GM23338 (cell line): Measurements from ENCODE around the gene BCORL1. TPM values are rescaled to one million over a fixed set of nuclear protein-coding genes. Genes with fewer than 3 reads are reported as not detected.

Experiments
- ATAC-seq: fragments of 200-7000 bp; cut with Tn5 transposase; 3 replicates; pipeline ENCODE4 v1.9.1; 2020
- DNase-seq: peaks from one replicate; pipeline ENCODE4 v3.0.0-alpha.2; 2015; ENCODE audit warnings: low spot score
- H2AFZ ChIP-seq: fragments of 200-600 bp; sonication (generic); 2 replicates; pipeline ENCODE4 v1.8.0; 2016; ENCODE audit warnings: antibody characterized with exemption, mild to moderate bottlenecking, moderate library complexity
- H3F3A ChIP-seq: fragments of 200-600 bp; sonication (generic); replicated peaks from 2 replicates; pipeline ENCODE4 v1.8.0; 2017; ENCODE audit warnings: antibody characterized with exemption, mixed run types, low read depth
- H3K27ac ChIP-seq: fragments of 200-600 bp; sonication (generic); 2 replicates; pipeline ENCODE4 v1.6.1; 2016; ENCODE audit warnings: low read depth
- H3K27me3 ChIP-seq: fragments of 200-600 bp; sonication (generic); 2 replicates; pipeline ENCODE4 v1.8.0; 2016; ENCODE audit warnings: mild to moderate bottlenecking, mixed run types, moderate library complexity; ENCODE audit not compliant: insufficient read depth
- H3K36me3 ChIP-seq: fragments of 200-600 bp; sonication (generic); 2 replicates; pipeline ENCODE4 v1.8.0; 2016; ENCODE audit warnings: mild to moderate bottlenecking; ENCODE audit not compliant: insufficient read depth
- H3K4me1 ChIP-seq: fragments of 200-600 bp; sonication (generic); 2 replicates; pipeline ENCODE4 v1.8.0; 2016; ENCODE audit warnings: mild to moderate bottlenecking, moderate library complexity; ENCODE audit not compliant: insufficient read depth
- H3K4me2 ChIP-seq: fragments of 200-600 bp; sonication (generic); 2 replicates; pipeline ENCODE4 v1.7.1; 2017; ENCODE audit warnings: mixed run types
- H3K4me3 ChIP-seq: fragments of 200-600 bp; sonication (generic); 2 replicates; pipeline ENCODE4 v1.6.1; 2016; ENCODE audit warnings: mixed run types
- H3K79me2 ChIP-seq: fragments of 200-600 bp; sonication (generic); replicated peaks from 2 replicates; pipeline ENCODE4 v1.8.0; 2017; ENCODE audit warnings: mild to moderate bottlenecking; ENCODE audit not compliant: insufficient read depth
- H3K9me2 ChIP-seq: fragments of 200-600 bp; sonication (generic); 2 replicates; pipeline ENCODE4 v1.8.0; 2017; ENCODE audit not compliant: insufficient read depth
- H4K20me1 ChIP-seq: fragments of 200-600 bp; sonication (generic); replicated peaks from 2 replicates; pipeline ENCODE4 v1.8.0; 2017; ENCODE audit warnings: mild to moderate bottlenecking; ENCODE audit not compliant: insufficient read depth
- H3K27ac Mint-ChIP-seq: 2 replicates; pipeline ENCODE4 v1.8.0; 2020; ENCODE audit warnings: inconsistent platforms, mild to moderate bottlenecking, moderate library complexity, mixed read lengths
- H3K27me3 Mint-ChIP-seq: 3 replicates; pipeline ENCODE4 v1.8.0; 2022; ENCODE audit warnings: low read depth, mild to moderate bottlenecking, moderate library complexity, mixed read lengths, inconsistent platforms; ENCODE audit not compliant: insufficient read depth, poor library complexity
- H3K36me3 Mint-ChIP-seq: 3 replicates; pipeline ENCODE4 v1.8.0; 2021; ENCODE audit warnings: low read depth, mild to moderate bottlenecking, inconsistent platforms, moderate library complexity, mixed read lengths
- H3K4me1 Mint-ChIP-seq: 3 replicates; pipeline ENCODE4 v1.8.0; 2020; ENCODE audit warnings: mild to moderate bottlenecking, inconsistent platforms, mixed read lengths
- H3K4me3 Mint-ChIP-seq: 3 replicates; pipeline ENCODE4 v1.8.0; 2021; ENCODE audit warnings: moderate library complexity, mild to moderate bottlenecking, inconsistent platforms, mixed read lengths
- H3K9me3 Mint-ChIP-seq: 3 replicates; pipeline ENCODE4 v1.8.0; 2020; ENCODE audit warnings: moderate library complexity, mild to moderate bottlenecking, inconsistent platforms, mixed read lengths
- NANOG ChIP-seq: IDR thresholded peaks from 2 replicates; pipeline ENCODE4 v1.6.1; 2016; ENCODE audit warnings: antibody characterized with exemption, borderline replicate concordance
- POLR2AphosphoS5 ChIP-seq: IDR thresholded peaks from 2 replicates; pipeline ENCODE4 v1.6.1; 2016; ENCODE audit warnings: antibody characterized with exemption, low read depth
- STAT1 ChIP-seq: IDR thresholded peaks from one replicate; pipeline ENCODE4 v1.6.1; 2016; ENCODE audit warnings: antibody characterized with exemption; ENCODE audit not compliant: unreplicated experiment
- ZNF114 ChIP-seq: fragments of 250-450 bp; sonication (Bioruptor Pico); IDR thresholded peaks from 2 replicates; pipeline ENCODE4 v1.5.0; 2020; ENCODE audit warnings: mild to moderate bottlenecking, moderate library complexity
- ZNF331 ChIP-seq: fragments of 250-450 bp; sonication (Bioruptor Pico); IDR thresholded peaks from 2 replicates; pipeline ENCODE4 v1.5.0; 2020; ENCODE audit warnings: low read depth, mild to moderate bottlenecking, moderate library complexity
- polyA plus RNA-seq: library from polyadenylated mRNA; unstranded; fragments of >200 nt; fragmentation: Nextera tagmentation; extraction: Ambion mirVana; gene quantifications from 2 replicates; pipeline ENCODE4 v1.2.1, GENCODE V29; 2016
- total RNA-seq: library from RNA; depleted of rRNA; stranded (reverse); fragments of >200 nt; shearing (Covaris generic); gene quantifications from 2 replicates; pipeline ENCODE4 v1.2.3, GENCODE V29; 2014
- TF ChIP-seq, protein P1 (sequence below), 2 experiments: fragments of 200-600 bp in 1 of 2; sonication (generic) in 1 of 2; conservative IDR thresholded peaks; 2 replicates each; pipeline versions ENCODE4 v1.5.1 to v1.6.1; 2016 to 2017; ENCODE audit warnings: antibody characterized with exemption in 2 of 2, low read depth in 2 of 2, mild to moderate bottlenecking in 2 of 2, moderate library complexity in 1 of 2
- TF ChIP-seq, protein P2 (sequence below): IDR thresholded peaks from 2 replicates; pipeline ENCODE4 v1.6.1; 2016; ENCODE audit warnings: antibody characterized with exemption
- TF ChIP-seq, protein P3 (sequence below): fragments of 250-450 bp; sonication (Bioruptor Pico); IDR thresholded peaks from 2 replicates; pipeline ENCODE4 v1.5.0; 2020; ENCODE audit warnings: mild to moderate bottlenecking, moderate library complexity

BCORL1 gene
- total and polyA plus RNA-seq, 2 experiments from 2014 or later, result 2.6 to 2.7 TPM

- Histone ChIP-seq H3F3A (no peaks in the 10 kb centered on the region), H3K4me1 (peaks cover 9% of the 10 kb centered on the region; the same call in 1 of the 2 replicates), H3K4me2 (0 out of 2 replicates have a peak overlapping the region, but pooled peaks have one; percentile 43), H3K27ac (no peak overlapping the region), H3K36me3 (no peaks in the 10 kb centered on the region), H3K27me3 (peaks cover 25% of the 10 kb centered on the region), H4K20me1 (no peaks in the 10 kb centered on the region), H3K79me2 (no peaks in the 10 kb centered on the region), H3K9me2 (no peaks in the 10 kb centered on the region), H3K4me3 (no peak overlapping the region), H2AFZ (no peak overlapping the region)
- no peak for TF ChIP-seq POLR2AphosphoS5
- no peak for TF ChIP-seq ZNF331 (CRISPR knock-in tag)
- Mint-ChIP-seq H3K27me3 (peaks cover 30% of the 10 kb centered on the region), H3K9me3 (no peaks in the 10 kb centered on the region), H3K4me3 (peak overlapping the region; percentile 42; the same call in 2 of the 3 replicates), H3K27ac (no peak overlapping the region), H3K4me1 (peaks cover 16% of the 10 kb centered on the region), H3K36me3 (no peaks in the 10 kb centered on the region)
- DNase-seq (peak; percentile 51), ATAC-seq (peak; percentile 14)
Observed at GRCh38 chrX:130055899-130056298, 73.5 kb downstream of the BCORL1 start.

GRCh38 chrX:130057209-130057608 is 74.8 kb downstream of the BCORL1 start:
- H3K4me3 Mint-ChIP-seq, result no peak overlapping the region
- peaks cover 37% of the 10 kb centered on the region for H3K27me3 ChIP-seq
- H3K27ac Mint-ChIP-seq, result no peak overlapping the region
- no peak overlapping the region for H2AFZ ChIP-seq
- DNase-seq (peak; percentile 36), ATAC-seq (no peak)
- no peak overlapping the region for H3K4me3 ChIP-seq
- no peaks in the 10 kb centered on the region; the same call in 2 of the 3 replicates for H3K9me3 Mint-ChIP-seq
- no peaks in the 10 kb centered on the region for H3F3A ChIP-seq
- H3K79me2 ChIP-seq, result no peaks in the 10 kb centered on the region
- no peaks in the 10 kb centered on the region for H3K9me2 ChIP-seq
- no peak overlapping the region for H3K27ac ChIP-seq
- H3K36me3 ChIP-seq, result no peaks in the 10 kb centered on the region
- TF ChIP-seq, protein P1, sequence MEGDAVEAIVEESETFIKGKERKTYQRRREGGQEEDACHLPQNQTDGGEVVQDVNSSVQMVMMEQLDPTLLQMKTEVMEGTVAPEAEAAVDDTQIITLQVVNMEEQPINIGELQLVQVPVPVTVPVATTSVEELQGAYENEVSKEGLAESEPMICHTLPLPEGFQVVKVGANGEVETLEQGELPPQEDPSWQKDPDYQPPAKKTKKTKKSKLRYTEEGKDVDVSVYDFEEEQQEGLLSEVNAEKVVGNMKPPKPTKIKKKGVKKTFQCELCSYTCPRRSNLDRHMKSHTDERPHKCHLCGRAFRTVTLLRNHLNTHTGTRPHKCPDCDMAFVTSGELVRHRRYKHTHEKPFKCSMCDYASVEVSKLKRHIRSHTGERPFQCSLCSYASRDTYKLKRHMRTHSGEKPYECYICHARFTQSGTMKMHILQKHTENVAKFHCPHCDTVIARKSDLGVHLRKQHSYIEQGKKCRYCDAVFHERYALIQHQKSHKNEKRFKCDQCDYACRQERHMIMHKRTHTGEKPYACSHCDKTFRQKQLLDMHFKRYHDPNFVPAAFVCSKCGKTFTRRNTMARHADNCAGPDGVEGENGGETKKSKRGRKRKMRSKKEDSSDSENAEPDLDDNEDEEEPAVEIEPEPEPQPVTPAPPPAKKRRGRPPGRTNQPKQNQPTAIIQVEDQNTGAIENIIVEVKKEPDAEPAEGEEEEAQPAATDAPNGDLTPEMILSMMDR (conservative IDR thresholded peaks at IDR 0.05; ENCODE audit: low read depth in 2 of 2), result no peak
- peaks cover 9% of the 10 kb centered on the region; the same call in 1 of the 2 replicates for H3K4me1 ChIP-seq
- no peak overlapping the region for H3K4me2 ChIP-seq
- H4K20me1 ChIP-seq, result no peaks in the 10 kb centered on the region
- peaks cover 40% of the 10 kb centered on the region for H3K27me3 Mint-ChIP-seq
- H3K36me3 Mint-ChIP-seq, result no peaks in the 10 kb centered on the region
- H3K4me1 Mint-ChIP-seq, result peaks cover 16% of the 10 kb centered on the region

DNA sequence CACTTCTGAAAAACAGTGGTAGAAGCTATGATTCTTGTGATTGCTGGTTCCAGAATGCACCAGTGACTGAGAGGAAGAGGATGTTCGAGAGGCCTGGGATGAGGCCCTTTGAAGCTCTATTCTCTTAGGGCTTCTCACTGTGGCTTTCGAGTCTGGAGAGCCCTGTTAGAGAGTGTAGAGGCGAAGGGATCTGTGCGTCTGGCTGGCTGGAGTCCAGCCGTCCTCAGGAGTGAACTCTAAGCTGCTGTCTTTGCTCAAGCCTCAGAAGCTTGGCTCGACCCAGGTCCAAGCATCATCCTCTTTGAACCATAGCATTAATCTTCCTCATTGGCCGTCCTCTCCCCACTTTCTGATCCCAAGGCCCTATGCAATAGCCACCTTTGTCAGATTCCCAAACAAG is 76.2 kb downstream of the BCORL1 start:
- Histone ChIP-seq H3K79me2 (no peaks in the 10 kb centered on the region), H3F3A (no peaks in the 10 kb centered on the region), H3K36me3 (no peaks in the 10 kb centered on the region), H3K9me2 (no peaks in the 10 kb centered on the region), H3K4me2 (no peak overlapping the region), H3K27ac (no peak overlapping the region), H3K4me3 (no peak overlapping the region), H4K20me1 (no peaks in the 10 kb centered on the region), H2AFZ (no peak overlapping the region), H3K4me1 (peaks cover 9% of the 10 kb centered on the region; the same call in 1 of the 2 replicates), H3K27me3 (peaks cover 37% of the 10 kb centered on the region)
- DNase-seq (no peak), ATAC-seq (no peak)
- Mint-ChIP-seq H3K36me3 (no peaks in the 10 kb centered on the region), H3K4me3 (no peak overlapping the region), H3K27me3 (peaks cover 40% of the 10 kb centered on the region), H3K4me1 (peaks cover 16% of the 10 kb centered on the region), H3K9me3 (no peaks in the 10 kb centered on the region; the same call in 2 of the 3 replicates), H3K27ac (no peak overlapping the region)
- TF ChIP-seq ZNF114 (CRISPR knock-in tag) (no peak), POLR2AphosphoS5 (no peak), STAT1 (no peak), NANOG (no peak)
- TF ChIP-seq, protein P2, sequence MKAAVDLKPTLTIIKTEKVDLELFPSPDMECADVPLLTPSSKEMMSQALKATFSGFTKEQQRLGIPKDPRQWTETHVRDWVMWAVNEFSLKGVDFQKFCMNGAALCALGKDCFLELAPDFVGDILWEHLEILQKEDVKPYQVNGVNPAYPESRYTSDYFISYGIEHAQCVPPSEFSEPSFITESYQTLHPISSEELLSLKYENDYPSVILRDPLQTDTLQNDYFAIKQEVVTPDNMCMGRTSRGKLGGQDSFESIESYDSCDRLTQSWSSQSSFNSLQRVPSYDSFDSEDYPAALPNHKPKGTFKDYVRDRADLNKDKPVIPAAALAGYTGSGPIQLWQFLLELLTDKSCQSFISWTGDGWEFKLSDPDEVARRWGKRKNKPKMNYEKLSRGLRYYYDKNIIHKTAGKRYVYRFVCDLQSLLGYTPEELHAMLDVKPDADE, result no peak
- TF ChIP-seq, protein P3, sequence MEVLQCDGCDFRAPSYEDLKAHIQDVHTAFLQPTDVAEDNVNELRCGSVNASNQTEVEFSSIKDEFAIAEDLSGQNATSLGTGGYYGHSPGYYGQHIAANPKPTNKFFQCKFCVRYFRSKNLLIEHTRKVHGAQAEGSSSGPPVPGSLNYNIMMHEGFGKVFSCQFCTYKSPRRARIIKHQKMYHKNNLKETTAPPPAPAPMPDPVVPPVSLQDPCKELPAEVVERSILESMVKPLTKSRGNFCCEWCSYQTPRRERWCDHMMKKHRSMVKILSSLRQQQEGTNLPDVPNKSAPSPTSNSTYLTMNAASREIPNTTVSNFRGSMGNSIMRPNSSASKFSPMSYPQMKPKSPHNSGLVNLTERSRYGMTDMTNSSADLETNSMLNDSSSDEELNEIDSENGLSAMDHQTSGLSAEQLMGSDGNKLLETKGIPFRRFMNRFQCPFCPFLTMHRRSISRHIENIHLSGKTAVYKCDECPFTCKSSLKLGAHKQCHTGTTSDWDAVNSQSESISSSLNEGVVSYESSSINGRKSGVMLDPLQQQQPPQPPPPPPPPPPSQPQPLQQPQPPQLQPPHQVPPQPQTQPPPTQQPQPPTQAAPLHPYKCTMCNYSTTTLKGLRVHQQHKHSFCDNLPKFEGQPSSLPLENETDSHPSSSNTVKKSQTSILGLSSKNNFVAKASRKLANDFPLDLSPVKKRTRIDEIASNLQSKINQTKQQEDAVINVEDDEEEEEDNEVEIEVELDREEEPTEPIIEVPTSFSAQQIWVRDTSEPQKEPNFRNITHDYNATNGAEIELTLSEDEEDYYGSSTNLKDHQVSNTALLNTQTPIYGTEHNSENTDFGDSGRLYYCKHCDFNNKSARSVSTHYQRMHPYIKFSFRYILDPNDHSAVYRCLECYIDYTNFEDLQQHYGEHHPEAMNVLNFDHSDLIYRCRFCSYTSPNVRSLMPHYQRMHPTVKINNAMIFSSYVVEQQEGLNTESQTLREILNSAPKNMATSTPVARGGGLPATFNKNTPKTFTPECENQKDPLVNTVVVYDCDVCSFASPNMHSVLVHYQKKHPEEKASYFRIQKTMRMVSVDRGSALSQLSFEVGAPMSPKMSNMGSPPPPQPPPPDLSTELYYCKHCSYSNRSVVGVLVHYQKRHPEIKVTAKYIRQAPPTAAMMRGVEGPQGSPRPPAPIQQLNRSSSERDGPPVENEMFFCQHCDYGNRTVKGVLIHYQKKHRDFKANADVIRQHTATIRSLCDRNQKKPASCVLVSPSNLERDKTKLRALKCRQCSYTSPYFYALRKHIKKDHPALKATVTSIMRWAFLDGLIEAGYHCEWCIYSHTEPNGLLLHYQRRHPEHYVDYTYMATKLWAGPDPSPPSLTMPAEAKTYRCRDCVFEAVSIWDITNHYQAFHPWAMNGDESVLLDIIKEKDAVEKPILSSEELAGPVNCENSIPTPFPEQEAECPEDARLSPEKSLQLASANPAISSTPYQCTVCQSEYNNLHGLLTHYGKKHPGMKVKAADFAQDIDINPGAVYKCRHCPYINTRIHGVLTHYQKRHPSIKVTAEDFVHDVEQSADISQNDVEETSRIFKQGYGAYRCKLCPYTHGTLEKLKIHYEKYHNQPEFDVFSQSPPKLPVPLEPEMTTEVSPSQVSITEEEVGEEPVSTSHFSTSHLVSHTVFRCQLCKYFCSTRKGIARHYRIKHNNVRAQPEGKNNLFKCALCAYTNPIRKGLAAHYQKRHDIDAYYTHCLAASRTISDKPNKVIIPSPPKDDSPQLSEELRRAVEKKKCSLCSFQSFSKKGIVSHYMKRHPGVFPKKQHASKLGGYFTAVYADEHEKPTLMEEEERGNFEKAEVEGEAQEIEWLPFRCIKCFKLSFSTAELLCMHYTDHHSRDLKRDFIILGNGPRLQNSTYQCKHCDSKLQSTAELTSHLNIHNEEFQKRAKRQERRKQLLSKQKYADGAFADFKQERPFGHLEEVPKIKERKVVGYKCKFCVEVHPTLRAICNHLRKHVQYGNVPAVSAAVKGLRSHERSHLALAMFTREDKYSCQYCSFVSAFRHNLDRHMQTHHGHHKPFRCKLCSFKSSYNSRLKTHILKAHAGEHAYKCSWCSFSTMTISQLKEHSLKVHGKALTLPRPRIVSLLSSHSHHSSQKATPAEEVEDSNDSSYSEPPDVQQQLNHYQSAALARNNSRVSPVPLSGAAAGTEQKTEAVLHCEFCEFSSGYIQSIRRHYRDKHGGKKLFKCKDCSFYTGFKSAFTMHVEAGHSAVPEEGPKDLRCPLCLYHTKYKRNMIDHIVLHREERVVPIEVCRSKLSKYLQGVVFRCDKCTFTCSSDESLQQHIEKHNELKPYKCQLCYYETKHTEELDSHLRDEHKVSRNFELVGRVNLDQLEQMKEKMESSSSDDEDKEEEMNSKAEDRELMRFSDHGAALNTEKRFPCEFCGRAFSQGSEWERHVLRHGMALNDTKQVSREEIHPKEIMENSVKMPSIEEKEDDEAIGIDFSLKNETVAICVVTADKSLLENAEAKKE (CRISPR knock-in tag), result no peak
